Suppressor macrophage treated with lipopolysaccharide for 1 hour (primary cell): ENCODE data around the gene CAPZA1.
A peak's percentile ranks its signal among the peaks of the same experiment; 100 is the strongest.

ENCODE experiments used
- DNase-seq, 3 donors: peaks; one replicate each; pipeline ENCODE4 v3.0.0-alpha.2; 2020 to 2022

The CAPZA1 gene

DNA sequence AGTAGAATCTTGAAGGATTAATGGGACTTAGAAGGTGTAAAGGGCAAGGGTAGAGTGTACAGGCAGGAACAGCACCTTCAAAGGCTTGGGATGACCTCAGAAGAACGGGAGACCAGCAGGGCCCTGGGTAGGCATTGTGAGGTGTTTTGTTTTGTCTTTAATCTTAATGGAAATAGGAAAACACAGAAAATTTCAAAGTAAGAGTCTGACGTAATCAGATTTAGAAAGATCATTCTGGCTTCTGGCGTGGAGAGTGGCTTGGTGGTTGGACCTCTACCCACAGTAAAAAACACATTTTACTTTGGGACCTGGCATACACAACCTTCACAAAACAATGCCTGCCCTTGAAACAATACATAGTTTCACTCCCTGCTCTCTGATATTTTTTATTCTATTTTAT is 59.0 kb downstream of the CAPZA1 start:
- no peak for DNase-seq

DNA sequence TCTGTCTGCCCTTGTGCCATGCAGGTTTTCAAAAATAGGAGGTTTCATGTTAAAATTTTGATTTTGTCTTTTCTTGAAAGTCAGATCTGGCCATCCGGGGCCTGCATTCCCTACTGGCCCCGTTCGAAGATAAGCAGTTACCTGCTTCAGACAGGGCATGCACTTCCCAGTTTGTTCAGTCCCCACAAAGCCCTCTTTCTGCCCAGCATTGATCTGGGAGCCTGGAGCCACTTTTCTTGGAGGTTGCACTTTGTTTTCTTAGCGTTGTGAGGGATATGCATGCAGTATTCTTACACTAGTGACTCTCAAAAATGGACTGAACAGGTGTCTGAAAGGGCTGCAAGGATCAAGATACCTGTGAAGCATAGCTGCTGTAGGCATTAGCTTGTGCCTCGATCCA is 66.3 kb downstream of the CAPZA1 start:
- no peak for DNase-seq

DNA sequence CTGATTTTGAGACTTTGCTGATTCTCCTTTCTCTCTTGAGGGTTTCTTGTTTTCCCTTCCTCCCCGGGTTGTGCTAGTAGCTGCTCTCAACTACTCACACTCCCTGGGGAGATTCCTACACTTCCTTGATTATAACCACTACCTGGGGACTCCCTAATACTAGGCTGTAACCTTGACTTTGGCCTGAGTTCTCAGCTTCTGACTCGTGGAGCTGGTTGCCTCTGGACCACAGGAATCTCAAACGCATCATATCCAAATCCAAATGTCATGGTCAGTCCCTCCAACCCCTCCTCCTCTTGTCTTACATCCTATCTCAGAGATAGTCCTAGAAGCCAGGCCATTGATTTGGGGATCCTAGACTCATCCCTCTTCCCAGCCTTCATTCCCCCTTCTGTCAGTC is 66.8 kb downstream of the CAPZA1 start:
- DNase-seq, result no peak

DNA sequence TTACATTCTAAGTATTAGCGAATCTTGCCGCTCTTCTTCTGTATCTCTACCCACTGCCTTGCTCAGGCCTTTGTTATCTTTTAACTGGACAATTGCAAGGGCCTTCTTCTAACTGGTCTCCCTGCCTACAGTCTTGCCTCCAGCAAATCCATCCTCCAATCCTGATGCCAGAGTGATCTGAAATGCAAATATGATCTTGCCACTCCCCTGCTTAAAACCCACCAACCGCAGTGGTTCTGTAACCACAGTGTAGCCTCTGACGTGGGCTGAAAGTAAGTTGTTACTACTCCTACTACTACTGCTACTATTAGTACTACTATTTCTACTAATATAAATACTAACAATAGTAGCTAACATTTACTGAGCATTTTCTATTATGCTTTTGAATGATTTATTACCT is 67.2 kb downstream of the CAPZA1 start:
- DNase-seq, result no peak

DNA sequence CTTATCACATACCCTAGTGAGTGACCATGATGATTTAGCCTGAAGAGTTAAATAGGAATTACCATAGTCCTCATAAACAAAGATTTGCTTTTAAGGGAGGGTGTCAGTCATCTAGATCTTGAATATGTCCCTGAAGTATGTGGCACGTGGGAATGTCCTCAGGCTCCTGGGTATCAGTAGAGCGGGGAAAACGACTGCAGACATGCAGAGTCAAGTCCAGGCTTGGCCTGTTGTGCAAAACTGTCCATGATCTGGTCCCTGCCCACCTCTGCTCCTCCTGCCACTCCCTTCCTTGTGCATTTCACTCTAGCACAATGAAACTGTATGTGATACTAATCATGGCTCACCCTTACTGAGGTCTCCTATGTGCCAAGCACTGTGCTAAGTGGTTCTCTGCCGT is 67.7 kb downstream of the CAPZA1 start:
- DNase-seq, result no peak

DNA sequence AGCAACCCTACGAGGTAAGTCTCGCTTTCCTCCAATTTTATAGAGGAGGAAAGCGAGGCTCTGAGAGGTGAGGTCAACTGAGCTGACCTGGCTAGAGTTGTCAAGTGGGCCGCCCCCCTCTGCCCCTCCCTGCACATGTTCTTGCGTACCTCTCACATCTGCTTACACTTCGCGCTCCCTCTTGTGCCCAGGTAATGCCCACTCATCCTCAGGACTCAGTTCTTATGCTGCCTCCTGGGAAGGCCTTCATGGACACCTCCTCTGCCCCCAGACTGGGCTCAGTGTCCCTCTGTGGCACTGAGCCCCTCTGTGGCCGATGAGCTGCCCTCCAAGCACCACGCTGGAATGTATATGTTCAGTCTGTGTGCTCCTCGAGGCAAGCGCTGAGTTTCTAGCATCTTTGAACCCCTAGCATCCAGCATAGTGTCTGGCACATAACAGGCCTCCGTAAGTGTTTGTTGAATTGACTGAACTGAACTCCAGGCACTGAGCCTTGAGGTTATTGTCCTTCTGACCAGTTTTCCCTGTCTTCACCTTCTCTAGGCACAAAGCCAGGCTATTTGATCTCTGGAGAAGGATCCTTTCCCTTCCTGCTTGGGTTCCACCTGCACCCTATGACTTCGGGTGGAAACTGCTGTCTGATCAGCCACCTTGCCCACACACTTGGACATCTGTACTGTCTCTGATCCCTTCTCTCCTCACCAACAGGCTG is 68.3 kb downstream of the CAPZA1 start:
- no peak for DNase-seq

DNA sequence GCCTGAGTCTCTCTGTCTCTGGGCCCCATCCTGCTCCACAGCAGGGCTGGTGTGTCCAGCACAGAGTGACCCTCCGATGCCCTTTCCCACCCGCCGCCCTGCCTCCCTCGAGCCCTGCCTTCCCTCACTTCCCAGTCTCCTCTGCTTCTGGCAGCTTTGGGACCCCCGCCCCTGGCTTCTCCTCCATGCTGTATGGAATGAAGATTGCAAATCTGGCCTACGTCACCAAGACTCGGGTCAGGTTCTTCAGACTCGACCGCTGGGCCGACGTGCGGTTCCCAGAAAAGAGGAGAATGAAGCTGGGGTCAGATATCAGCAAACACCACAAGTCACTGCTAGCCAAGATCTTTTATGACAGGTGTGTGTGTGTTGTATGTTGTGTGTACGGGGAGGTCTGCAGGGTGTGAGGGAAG is 69.2 kb downstream of the CAPZA1 start:
- no peak for DNase-seq

DNA sequence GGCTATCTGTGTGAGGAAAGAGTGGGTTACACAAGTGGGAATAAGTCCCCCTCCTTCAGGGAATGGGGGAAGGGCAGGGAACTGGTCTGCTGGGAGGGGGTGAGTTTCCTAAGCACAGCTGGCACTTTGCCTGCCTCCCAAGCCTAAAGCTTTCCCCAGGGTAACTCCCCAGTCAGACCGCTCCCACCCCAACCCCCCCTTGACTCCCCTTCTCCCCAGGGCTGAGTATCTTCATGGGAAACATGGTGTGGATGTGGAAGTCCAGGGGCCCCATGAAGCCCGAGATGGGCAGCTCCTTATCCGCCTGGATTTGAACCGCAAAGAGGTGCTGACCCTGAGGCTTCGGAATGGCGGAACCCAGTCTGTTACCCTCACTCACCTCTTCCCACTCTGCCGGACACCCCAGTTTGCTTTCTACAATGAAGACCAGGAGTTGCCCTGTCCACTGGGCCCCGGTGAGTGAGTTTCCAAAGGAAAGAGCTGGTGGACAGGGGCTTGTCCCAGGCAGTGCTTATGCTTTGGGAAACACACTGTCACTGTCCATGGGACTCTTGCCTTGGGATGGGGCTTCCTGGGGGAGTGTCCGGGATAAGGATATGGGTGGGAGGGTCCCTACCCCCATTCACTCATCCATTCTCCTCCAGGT is 69.7 kb downstream of the CAPZA1 start:
- DNase-seq, result no peak

DNA sequence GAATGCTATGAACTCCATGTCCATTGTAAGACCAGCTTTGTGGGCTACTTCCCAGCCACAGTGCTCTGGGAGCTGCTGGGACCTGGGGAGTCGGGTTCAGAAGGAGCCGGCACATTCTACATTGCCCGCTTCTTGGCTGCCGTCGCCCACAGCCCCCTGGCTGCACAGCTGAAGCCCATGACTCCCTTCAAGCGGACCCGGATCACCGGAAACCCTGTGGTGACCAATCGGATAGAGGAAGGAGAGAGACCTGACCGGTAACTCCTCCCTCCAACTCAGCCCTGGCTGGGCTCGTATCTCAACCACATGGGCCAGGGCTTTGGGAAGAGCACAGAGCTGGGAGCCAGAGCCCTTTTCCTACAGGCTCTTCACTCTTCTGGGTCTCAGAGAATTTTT is 70.2 kb downstream of the CAPZA1 start:
- DNase-seq, result no peak

DNA sequence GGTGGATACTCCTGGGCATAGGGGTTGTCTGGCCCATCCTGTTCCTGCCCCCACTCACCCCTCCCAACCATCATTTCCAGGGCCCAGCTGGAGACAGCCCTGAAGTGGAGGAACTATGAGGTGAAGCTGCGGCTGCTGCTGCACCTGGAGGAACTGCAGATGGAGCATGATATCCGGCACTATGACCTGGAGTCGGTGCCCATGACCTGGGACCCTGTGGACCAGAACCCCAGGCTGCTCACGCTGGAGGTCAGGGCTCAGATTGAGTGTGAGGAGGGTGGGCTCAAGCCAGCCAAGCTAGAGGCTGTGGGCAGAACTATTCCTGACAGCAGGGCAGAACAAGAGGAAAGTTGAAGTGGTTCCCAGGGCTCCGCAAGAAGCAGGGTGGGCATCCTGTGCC is 73.0 kb downstream of the CAPZA1 start:
- no peak for DNase-seq

DNA sequence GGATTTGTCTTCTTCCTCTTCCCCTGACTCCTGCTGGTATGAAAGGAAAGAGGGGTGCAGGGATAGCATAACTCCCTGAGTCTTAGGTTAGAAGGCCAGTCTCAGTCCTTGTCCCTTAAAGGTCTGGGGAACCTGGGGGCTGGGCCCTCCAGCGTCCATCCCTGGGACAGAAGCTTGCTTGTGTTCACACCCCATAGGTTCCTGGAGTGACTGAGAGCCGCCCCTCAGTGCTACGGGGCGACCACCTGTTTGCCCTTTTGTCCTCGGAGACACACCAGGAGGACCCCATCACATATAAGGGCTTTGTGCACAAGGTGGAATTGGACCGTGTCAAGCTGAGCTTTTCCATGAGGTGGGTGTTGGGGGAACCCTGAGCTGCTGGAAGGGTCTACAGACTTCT is 74.2 kb downstream of the CAPZA1 start:
- DNase-seq, result no peak

DNA sequence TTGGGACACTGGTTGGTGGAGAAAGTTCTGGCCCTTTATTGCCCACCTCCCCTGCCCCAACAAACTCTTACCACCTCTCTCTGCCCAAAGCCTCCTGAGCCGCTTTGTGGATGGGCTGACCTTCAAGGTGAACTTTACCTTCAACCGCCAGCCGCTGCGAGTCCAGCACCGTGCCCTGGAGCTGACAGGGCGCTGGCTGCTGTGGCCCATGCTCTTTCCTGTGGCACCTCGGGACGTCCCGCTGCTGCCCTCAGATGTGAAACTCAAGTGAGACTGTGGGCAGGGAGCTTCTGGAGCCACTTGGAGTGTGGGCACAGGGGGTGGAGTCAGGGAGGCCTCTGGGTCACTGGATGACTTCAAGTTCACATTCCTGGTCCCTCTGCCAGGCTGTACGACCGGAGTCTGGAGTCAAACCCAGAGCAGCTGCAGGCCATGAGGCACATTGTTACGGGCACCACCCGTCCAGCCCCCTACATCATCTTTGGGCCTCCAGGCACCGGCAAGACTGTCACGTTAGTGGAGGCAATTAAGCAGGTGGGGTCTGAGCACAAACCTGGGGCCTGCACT is 74.8 kb downstream of the CAPZA1 start:
- DNase-seq, result no peak

DNA sequence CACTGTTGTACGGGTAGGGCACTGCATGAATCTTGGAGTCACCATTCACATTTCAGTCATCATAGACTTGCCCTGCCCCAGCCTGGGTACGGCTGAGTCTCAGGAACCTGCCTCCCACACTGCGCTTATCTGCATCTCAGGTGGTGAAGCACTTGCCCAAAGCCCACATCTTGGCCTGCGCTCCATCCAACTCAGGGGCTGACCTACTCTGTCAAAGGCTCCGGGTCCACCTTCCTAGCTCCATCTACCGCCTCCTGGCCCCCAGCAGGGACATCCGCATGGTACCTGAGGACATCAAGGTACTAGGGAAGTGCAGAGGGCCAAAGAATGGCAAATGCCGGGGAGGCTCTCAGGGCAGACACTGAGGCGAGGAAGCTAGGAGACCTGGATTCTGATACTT is 75.6 kb downstream of the CAPZA1 start:
- DNase-seq, result no peak

DNA sequence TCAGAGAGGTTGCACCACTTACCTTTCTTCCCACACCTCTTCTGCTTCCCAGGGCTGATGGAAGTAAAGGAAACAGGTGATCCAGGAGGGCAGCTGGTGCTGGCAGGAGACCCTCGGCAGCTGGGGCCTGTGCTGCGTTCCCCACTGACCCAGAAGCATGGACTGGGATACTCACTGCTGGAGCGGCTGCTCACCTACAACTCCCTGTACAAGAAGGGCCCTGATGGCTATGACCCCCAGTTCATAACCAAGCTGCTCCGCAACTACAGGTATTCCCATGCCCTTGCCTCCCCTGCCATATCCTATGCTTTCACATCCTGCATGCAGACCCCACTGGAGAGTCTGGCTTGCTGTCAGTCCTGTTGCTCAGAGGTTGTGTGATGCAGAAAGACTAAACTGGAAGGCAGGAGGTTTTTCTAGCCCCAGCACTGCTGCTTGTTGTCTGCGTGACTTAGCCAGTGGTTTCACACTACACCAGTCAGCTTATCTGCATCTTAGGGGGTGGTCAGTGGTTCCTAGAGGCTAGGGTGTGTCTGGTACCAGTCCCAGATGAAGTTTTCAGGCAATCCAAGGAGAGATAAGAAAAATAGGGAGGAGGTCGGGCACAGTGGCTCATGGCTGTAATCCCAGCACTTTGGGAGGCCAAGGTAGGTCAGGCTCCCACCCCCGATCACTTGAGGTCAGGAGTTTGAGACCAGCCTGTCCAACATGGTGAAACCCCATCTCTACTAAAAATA is 77.1 kb downstream of the CAPZA1 start:
- DNase-seq, result no peak

DNA sequence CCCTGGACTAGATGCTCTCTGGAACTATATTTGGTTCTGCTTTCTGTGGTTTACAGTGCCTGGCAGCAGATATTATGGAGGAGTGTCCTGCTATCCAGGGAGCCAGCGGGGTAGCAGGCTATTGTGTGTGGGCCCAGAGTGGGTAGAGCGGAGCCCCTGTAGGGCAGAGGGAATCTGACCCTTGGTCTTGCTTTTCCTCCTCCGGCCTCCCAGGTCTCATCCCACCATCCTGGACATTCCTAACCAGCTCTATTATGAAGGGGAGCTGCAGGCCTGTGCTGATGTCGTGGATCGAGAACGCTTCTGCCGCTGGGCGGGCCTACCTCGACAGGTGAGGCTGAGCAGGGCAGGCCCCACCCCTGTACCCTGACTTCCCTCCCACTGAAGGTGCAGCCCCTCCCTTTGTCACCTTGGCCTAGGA is 78.2 kb downstream of the CAPZA1 start:
- DNase-seq, result no peak

DNA sequence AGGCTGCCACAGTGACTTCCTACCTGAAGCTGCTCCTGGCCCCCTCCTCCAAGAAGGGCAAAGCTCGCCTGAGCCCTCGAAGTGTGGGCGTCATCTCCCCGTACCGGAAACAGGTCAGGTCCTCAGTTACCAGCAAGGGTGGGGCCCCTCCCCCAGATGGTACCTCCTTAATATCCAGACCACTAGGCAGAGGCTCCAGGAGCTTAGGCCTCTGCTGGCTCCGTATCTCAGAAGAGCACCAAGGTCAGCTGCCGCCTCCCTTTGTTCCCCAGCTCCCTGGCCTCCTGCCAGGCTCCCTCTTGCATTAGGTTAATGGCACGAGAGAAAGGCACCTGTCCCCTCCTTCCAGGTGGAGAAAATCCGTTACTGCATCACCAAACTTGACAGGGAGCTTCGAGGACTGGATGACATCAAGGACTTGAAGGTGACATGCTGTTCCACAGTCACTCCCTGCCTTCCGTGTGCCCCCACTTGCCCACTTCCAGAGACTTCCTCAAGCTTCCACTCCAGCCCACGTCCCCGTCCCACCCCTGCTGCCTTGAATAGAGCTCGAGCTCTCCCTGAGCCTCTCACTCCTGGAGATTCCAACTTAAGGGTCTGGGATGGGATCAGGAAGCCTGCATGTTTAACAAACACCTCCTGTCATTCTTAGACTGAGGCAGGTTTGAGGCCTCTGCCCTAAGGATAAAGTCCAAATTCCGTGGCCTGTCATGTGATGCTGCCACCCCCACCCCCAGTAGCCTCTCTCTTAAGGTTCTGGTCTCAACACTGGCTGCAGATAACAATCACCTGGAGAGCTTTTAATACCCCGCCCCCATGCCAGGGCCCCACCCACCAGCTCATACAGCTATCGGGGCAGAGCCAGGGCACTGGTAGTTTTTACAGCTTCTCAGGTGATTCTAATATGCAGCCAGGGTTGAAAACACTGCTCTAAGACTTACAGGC is 79.0 kb downstream of the CAPZA1 start:
- DNase-seq, result no peak

DNA sequence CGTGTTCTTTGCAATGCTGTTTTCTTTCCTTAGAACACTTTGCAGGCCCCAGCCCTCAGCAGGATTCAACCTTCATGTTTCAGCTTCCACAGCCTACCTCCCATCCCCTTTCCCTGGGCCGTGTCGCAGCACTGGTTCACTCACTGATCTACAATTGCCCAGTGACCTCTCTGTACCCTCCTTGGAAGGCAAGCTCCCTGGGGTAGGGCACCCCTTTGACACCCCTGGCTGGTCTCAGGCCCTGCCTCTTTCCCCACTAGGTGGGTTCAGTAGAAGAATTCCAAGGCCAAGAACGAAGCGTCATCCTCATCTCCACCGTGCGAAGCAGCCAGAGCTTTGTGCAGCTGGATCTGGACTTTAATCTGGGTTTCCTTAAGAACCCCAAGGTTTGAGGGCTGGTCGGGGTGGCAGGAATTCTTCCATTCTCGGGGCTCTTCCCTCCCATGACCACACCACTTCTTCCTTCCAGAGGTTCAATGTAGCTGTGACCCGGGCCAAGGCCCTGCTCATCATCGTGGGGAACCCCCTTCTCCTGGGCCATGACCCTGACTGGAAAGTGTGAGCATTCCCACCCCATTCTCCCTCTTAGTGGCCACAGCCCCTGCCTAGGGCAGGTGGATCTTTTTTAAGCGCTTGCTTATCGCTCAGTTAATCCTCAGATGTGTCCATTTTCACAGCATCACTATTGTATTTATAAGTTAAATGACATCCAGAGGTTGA is 80.0 kb downstream of the CAPZA1 start:
- DNase-seq, result peak; percentile 49 to 73 (median 66)

DNA sequence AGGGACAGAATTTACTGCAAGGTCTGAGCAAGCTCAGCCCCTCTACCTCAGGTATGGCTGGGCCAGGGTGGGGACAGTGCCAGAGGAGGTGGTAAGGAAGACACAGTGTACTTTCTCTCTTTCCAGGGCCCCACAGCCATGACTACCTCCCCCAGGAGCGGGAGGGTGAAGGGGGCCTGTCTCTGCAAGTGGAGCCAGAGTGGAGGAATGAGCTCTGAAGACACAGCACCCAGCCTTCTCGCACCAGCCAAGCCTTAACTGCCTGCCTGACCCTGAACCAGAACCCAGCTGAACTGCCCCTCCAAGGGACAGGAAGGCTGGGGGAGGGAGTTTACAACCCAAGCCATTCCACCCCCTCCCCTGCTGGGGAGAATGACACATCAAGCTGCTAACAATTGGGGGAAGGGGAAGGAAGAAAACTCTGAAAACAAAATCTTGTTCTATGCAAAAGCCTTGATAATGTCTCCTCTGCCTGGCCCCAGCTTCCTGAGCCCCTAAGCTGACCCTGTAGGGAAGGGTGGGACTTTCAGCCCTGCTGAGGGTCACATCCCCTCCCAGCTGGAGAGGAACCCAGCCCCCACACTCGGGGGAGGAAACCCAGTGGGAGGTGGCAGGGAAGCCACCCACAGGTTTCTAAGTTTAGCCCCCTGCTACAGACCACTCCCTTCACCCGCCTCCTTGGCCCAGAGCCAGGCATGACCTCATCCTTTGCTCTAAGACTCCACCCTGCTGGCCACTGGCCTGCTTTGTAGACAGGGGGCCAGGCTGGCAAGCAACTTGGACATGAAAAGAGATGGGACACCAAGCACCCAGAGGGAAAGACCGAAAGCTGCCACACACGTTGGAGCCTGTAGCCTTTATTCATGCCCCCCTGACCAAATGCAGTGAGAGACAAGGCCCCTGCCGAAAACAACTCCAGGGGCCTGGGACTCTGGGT is 80.9 kb downstream of the CAPZA1 start:
- DNase-seq, result peak; percentile 89 to 95 (median 90)

DNA sequence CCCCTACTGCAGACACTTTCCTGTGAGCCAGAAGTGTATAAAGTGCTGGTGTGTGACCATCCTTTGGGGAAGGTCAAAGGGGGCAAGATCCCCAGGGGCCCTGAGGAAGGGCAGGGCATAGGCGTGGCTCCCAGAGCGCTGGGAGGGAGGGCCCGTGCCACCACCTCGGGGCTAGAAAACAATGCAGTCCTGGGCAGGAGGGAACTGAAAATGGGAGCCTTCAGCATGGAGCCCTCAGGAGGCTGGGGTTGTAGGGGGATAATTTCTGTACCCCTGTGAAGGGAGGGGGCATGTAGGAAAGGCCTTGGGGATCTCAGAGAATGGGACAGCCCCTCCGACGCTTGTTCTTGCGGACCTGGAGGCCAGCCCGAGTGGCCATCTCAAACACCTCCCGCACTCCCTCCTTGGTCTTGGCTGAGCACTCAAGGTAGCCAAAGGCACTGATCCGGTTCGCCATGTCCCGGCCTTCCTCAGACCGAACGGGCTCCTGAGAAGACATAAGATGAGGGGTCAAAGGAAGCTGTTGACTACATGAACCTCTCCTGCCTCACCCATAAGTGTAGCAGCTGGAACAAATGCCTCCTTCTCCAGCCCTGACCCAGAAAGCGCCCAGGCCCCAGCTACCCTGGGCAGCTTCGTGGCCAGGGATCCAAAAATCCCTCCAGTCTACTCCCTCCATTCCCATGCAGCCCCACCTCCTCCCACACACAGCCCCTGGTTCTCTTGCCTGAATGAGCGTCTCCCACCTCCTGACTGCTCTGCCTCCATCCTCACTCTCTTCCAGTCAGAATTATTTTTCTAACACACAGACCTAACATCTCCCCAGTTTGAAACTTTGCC is 81.8 kb downstream of the CAPZA1 start:
- no peak for DNase-seq

DNA sequence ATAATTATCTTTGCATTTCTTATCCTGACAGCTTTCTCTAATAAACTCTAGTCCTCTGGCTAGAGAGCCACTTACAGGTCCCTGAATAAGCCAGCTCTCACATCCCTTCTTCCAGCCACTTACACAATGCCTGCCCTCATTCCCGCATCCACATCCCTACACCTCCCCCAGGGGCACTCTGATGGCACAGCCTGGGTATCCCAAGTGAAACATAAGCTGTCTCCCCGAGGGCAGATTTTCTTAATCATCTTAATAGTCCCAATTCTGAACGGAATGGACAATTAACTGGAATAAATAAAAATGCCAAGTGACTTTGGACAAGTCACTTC is 82.4 kb downstream of the CAPZA1 start:
- no peak for DNase-seq
